OCI-LY1 (cell line): ENCODE results near the gene FAM222B.
"Not testable (repeated sequence)": the region's sequence is repeated elsewhere in the genome, so short reads cannot be mapped to it uniquely, and the experiment has no call there.

Experiments used
- CTCF ChIP-seq: fragments of 200-600 bp; sonication (generic), shearing (Covaris generic); IDR thresholded peaks from 2 replicates; pipeline ENCODE4 v1.5.1; 2017; ENCODE audit warnings: mild to moderate bottlenecking, antibody characterized with exemption, low read length, moderate library complexity, mixed read lengths
- EZH2 ChIP-seq: fragments of 200-600 bp; sonication (generic), shearing (Covaris generic); IDR thresholded peaks from 2 replicates; pipeline ENCODE4 v1.8.0; 2017; ENCODE audit warnings: borderline replicate concordance, mixed run types, mild to moderate bottlenecking, antibody characterized with exemption, low read length, moderate library complexity, mixed read lengths

GRCh38 chr17:28723836-28724499 lies 118.6 kb downstream of the FAM222B start:
- TF ChIP-seq CTCF, EZH2: not testable (repeated sequence)
